Measurements from ENCODE around the gene CCDC192. TPM values are rescaled to one million over a fixed set of nuclear protein-coding genes. Genes with fewer than 3 reads are reported as not detected.

Gene CCDC192
- polyA plus RNA-seq, 6 donors from 2014 or later, result not detected

DNA sequence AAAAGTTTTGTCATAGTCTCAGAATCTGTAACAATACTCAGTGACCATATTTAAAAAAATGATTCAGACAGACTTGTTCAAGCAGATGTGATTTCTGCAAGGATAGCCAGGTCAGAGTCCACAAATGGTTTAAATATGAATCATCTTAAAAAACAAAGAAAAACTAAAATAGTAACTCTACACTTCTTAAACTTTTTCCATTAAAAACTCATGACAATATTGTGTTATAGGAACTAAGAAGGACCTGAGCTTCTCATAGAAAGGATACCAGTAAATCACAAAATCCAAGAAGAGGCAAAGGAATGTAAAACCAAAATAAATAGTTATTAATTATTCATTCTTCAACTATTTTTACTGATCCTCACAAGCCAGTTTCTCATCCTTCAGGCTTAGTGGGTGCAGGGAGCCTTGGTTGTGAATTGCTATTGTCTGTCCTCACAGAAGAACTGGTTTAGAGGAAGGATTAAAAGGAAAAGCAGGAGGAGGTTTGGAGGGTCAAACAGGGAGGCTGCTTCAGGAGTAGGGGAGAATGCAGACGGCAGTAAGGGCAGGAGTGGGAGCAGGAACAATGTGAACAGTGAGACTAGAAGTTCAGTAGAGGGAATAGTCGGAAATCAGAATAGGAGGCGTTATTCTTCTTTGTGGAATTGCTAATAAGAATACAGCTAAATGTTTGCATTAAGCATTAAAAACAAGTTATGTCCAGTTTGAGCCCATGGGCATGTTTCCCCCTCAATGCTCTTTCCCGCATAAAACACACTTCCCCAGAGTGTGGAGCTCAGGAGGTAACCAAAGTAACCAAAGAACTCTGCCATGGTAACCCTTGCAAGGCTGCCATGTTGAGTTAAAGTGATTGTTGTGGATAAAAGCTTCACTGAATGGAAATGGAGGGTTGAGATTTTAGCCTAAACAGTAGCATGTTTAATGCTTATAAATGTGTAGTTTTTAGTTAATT lies 110.7 kb downstream of the CCDC192 start:
- Mint-ChIP-seq H3K4me1 (no peaks in the 10 kb centered on the region), H3K4me3 (peak overlapping the region in 1 of 8 donors; percentile 69), H3K27ac (no peak overlapping the region), H3K9me3 (peaks cover 0 to 1% (median 0%) of the 10 kb centered on the region in 7 donors), H3K36me3 (no peaks in the 10 kb centered on the region), H3K27me3 (peaks cover 10 to 13% (median 13%) of the 10 kb centered on the region in 3 donors)
- ATAC-seq (ENCODE audit: low read depth in 2 of 2) (no peak), DNase-seq (no peak)

DNA sequence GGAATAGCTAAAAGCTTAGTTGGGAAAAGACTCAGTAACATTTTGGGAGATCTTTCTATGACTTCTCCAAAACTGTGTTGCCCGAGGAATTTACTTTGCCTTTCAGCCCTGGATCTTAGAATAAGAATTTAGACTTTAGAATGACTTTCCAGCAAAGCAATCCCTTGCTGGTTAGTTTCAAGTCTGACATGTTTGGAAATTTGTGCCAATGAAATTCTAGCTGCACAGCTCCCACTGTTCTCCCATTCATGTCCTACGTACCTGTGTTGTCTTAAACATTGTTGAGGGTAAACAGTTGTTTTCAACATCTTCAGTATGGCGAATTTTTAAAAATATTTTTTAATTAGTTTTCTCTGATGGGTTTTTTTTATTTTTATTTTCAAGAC lies 111.4 kb downstream of the CCDC192 start:
- peaks cover 10 to 13% (median 13%) of the 10 kb centered on the region in 3 donors for H3K27me3 Mint-ChIP-seq
- no peaks in the 10 kb centered on the region for H3K4me1 Mint-ChIP-seq
- no peak for DNase-seq
- H3K4me3 Mint-ChIP-seq, result no peak overlapping the region
- no peaks in the 10 kb centered on the region for H3K36me3 Mint-ChIP-seq
- ATAC-seq (ENCODE audit: low read depth in 2 of 2), result no peak
- peaks cover 0 to 1% (median 0%) of the 10 kb centered on the region in 7 donors for H3K9me3 Mint-ChIP-seq
- H3K27ac Mint-ChIP-seq, result no peak overlapping the region

DNA sequence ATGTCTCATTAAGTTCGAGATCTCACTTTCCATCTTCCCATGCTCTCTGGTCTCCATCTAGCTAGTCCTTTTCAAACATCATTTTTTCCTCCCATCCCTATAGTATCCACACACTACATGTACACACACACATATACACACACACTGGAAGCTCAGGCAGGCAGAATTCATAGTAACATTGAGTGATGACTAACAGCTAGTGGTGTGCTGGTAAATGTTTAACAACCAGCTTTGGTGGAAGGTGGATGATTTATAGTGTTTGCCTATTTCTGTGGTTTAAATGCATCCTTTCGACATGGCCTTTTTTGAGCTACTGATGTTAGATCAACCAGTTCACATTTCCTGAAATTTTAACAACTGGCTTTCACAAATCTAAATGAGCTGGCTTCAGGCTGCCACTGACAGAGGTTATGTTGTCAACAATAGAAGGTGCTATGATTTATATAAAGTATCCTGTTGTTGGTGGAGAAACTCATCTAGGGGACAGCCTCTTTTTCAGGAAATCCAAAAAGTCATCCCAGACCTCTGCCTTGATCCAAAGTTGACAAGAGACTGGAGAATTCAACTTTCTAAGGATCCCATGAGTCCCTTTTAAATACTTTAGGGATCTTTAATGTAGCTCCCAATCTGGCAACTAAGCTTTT lies 117.8 kb downstream of the CCDC192 start:
- Mint-ChIP-seq H3K27ac (no peak overlapping the region), H3K4me1 (no peaks in the 10 kb centered on the region), H3K9me3 (peaks cover 0 to 1% (median 0%) of the 10 kb centered on the region in 7 donors), H3K4me3 (no peak overlapping the region), H3K27me3 (peaks cover 0 to 5% (median 0%) of the 10 kb centered on the region in 3 donors), H3K36me3 (no peaks in the 10 kb centered on the region)
- DNase-seq (no peak), ATAC-seq (ENCODE audit: low read depth in 2 of 2) (no peak)

DNA sequence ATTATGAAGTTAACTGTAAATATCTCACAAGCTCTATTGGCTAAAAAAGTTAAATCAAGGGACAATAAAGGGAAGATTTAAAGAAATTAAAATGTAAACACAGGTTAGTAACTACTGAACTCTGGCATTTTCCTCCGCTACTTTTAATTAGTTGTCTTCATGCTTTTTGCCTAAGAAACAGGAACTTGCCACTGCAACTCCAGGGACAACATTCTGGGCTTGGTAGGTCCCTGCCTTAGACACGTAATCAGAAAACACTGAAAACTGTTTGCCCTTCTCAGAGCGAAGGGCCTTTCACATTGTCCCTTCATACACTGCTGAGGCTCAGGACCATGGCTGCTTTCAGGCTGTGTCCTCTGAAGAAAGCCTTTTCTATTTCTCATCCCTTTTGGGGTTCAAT lies 118.7 kb downstream of the CCDC192 start:
- Mint-ChIP-seq H3K27me3 (peaks cover 0 to 5% (median 0%) of the 10 kb centered on the region in 3 donors), H3K4me3 (no peak overlapping the region), H3K4me1 (no peaks in the 10 kb centered on the region), H3K27ac (no peak overlapping the region), H3K9me3 (peaks cover 0 to 1% (median 0%) of the 10 kb centered on the region in 7 donors), H3K36me3 (no peaks in the 10 kb centered on the region)
- no peak for DNase-seq
- ATAC-seq (ENCODE audit: low read depth in 2 of 2), result no peak

DNA sequence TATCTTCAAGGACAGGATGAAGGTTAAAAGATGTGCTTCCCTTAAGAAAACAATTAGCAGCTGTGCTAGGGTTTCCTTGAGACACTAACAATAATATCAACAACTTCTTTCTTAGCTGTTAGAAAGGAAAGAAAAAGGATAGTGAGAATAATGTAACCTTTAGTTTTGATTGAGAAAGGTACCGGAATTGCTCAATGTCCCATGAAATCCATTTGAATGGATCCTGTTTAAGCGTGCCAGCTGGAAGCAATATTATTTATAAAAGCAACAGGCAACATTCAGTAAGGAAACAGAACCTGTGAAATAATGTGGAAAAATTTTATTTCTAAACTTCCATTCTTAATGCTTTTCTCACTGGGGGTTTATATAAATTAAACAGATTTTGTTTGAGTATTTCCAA lies 120.9 kb downstream of the CCDC192 start:
- no peak overlapping the region for H3K27ac Mint-ChIP-seq
- H3K36me3 Mint-ChIP-seq, result no peaks in the 10 kb centered on the region
- no peak for DNase-seq
- H3K4me3 Mint-ChIP-seq, result no peak overlapping the region
- no peaks in the 10 kb centered on the region for H3K4me1 Mint-ChIP-seq
- ATAC-seq (ENCODE audit: low read depth in 2 of 2), result no peak
- peaks cover 0 to 5% (median 0%) of the 10 kb centered on the region in 3 donors for H3K27me3 Mint-ChIP-seq
- H3K9me3 Mint-ChIP-seq, result no peaks in the 10 kb centered on the region

DNA sequence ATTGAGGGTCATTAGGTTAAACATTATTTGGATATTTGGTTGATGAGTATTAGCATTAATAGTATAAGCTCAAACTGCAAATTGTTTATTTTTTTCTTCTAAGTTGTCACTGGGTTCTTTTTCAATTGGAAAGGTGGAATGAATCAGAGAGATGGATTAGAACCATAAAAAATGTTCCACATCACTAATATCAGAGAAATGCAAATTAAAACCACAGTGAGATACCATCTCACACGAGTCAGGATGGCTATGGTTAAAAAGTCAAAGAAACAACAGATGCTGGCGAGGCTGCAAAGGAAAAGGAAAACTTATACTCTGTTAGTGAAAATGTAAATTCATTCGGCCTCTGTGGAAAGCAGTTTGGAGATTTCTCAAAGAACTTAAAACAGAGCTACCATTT lies 122.8 kb downstream of the CCDC192 start:
- Mint-ChIP-seq H3K36me3 (no peaks in the 10 kb centered on the region), H3K27ac (no peak overlapping the region), H3K4me1 (no peaks in the 10 kb centered on the region), H3K4me3 (no peak overlapping the region), H3K27me3 (no peaks in the 10 kb centered on the region), H3K9me3 (no peaks in the 10 kb centered on the region)
- ATAC-seq (ENCODE audit: low read depth in 2 of 2), result no peak
- DNase-seq, result no peak

DNA sequence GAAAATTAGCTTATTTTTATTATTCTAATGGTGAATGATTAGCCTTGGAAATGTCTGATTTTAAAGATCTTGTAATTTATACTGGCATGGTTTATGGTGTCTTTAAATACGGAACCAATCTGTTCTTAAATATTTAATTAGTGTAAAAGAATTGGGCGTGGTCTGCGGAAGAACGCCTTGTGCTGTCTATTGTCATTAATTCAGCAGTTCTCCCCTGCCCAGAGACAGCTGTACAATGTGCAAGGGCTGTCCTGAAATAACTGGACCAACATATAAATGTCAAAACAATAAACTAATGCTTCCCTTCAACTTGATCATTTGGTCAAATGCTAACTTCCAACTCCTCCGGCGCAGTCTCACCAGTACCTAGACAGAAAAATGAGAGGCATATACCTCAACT lies 124.3 kb downstream of the CCDC192 start:
- Mint-ChIP-seq H3K27ac (no peak overlapping the region), H3K9me3 (no peaks in the 10 kb centered on the region)
- ATAC-seq (ENCODE audit: low read depth in 2 of 2), result no peak

DNA sequence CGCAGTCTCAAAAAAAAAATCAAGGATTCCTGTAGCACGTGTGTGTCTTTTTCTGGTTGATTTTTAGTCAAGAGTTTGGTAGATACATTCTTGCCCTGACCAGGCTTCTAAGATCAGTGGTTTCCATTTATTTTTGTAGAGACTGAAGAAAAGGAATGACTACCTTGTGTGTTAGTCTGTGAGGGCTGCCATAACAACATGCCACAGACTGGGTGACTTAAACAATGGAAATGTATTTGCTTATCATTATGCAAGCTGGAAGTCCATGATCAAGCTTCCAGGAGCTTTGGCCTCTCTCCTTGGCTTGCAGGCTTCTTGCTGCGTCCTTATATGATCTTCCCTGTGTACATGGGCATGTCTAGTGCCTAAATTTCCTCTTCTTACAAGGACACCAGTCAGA lies 127.0 kb downstream of the CCDC192 start:
- no peaks in the 10 kb centered on the region for H3K9me3 Mint-ChIP-seq
- no peaks in the 10 kb centered on the region for H3K4me1 Mint-ChIP-seq
- H3K36me3 Mint-ChIP-seq, result no peaks in the 10 kb centered on the region
- no peak for ATAC-seq (ENCODE audit: low read depth in 2 of 2)
- no peak overlapping the region for H3K4me3 Mint-ChIP-seq
- no peak overlapping the region for H3K27ac Mint-ChIP-seq
- no peak for DNase-seq
- H3K27me3 Mint-ChIP-seq, result no peaks in the 10 kb centered on the region

More for the DNA sequence above, 124.3 kb downstream of the CCDC192 start:
- Mint-ChIP-seq H3K27me3 (no peaks in the 10 kb centered on the region), H3K4me1 (no peaks in the 10 kb centered on the region), H3K4me3 (no peak overlapping the region), H3K36me3 (no peaks in the 10 kb centered on the region)
- DNase-seq, result no peak

DNA sequence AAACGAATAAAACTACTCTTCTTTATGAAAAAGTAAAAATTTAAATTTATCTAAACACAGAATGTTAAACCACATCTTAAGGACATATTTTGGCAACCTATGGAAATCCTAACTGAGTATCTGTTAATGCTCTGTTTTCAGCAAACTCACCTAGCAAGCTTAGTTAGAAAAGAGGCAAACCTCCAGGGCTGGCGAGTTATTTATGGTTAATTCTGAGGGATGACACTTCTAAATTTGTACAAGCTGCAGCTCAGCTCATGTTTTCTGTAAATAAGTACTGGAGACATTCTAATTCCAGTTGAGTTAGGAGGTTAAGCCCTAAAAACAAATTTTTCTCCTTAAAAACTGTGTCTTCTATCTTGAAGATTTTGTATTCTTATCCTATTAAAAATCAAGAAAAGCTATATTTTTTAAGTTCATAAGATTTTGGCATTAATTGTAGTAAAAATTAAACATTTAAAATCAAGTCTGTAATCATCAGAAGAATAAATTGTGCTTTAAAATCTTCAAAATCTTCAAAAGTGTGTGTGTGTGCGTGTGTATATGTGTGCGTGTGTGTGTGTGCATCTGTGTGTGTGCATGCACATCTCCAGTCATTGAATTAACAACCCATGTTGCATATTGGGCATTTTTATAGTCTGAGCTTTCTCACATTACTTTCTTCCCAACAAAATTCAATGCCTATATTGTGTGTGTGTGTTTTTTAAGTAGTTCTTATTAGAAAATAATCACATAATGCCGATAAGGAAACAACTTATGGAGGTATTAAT lies 127.8 kb downstream of the CCDC192 start:
- Mint-ChIP-seq H3K27me3 (no peaks in the 10 kb centered on the region), H3K4me1 (no peaks in the 10 kb centered on the region), H3K36me3 (peaks cover 0 to 5% of the 10 kb centered on the region in 2 donors), H3K27ac (no peak overlapping the region), H3K9me3 (peaks cover 0 to 8% (median 0%) of the 10 kb centered on the region in 7 donors), H3K4me3 (no peak overlapping the region)
- ATAC-seq (ENCODE audit: low read depth in 2 of 2) (no peak), DNase-seq (no peak)

DNA sequence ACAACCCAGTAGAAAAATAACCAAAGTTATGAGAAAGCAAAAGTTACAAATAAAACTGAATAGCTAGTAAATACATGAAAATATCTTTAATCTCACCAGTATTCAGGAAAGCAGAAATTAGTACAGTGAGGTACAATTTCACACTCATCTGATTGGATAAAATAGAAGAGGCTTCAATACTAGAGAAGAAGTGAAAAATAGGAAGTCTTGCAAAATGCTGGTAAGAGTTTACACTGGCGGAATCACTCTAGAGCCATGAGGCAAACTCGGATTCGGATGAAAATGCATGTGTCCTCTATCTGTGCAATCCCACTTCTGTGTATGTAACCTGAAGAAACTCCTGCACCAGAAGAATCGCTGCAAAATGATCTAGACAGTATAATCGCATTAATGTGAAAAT lies 128.9 kb downstream of the CCDC192 start:
- H3K27ac Mint-ChIP-seq, result no peak overlapping the region
- no peak for ATAC-seq (ENCODE audit: low read depth in 2 of 2)

DNA sequence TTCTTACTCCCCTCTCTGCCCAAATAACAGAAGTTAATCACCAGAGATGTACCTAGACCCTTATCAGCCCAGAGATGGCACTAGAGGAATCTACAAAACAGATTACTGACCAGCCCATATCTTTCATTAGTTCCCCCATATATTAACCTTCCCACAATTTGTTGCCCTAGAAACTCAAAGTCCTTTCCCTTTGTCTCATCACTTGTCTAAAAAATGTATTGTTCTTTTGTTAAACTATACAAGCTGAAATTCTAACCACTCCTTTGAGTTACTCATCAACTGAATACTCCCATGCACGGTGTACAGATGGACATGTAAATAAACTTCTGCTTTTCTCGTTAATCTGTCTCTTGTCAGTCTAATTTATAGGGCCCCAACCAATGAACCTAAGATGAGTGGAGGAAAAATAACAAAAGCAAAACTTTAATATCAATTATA lies 130.9 kb downstream of the CCDC192 start:
- Mint-ChIP-seq H3K4me3 (no peak overlapping the region), H3K27ac (no peak overlapping the region), H3K27me3 (peaks cover 0 to 7% (median 0%) of the 10 kb centered on the region in 3 donors), H3K4me1 (no peaks in the 10 kb centered on the region), H3K36me3 (peaks cover 0 to 5% of the 10 kb centered on the region in 2 donors), H3K9me3 (peaks cover 0 to 12% (median 4%) of the 10 kb centered on the region in 7 donors)
- no peak for ATAC-seq (ENCODE audit: low read depth in 2 of 2)
- DNase-seq, result no peak

More for the DNA sequence above, 128.9 kb downstream of the CCDC192 start:
- peaks cover 0 to 5% of the 10 kb centered on the region in 2 donors for H3K36me3 Mint-ChIP-seq
- no peak overlapping the region for H3K4me3 Mint-ChIP-seq
- no peaks in the 10 kb centered on the region for H3K4me1 Mint-ChIP-seq
- no peak for DNase-seq
- H3K27me3 Mint-ChIP-seq, result peaks cover 0 to 3% (median 0%) of the 10 kb centered on the region in 3 donors
- H3K9me3 Mint-ChIP-seq, result peaks cover 0 to 11% (median 3%) of the 10 kb centered on the region in 7 donors

DNA sequence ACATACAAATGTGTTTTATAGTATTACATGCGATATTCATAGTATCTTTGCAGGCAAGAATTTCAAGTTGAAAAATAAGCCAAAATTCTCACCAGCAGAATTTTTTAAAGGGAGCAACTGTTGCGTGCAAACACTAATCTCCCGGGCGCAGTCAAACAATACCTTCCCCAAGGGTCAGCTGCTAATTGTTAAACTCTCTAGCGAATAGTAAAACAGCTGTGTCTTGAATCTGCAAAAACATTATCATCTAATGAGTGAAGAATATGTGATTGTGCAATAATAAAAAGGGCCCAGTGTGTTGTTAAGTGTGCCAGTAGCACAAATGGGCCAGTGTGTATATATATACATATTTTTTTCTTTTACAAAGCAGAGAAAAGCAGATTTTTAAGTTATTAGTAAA lies 131.4 kb downstream of the CCDC192 start:
- no peaks in the 10 kb centered on the region for H3K4me1 Mint-ChIP-seq
- peaks cover 0 to 7% (median 0%) of the 10 kb centered on the region in 3 donors for H3K27me3 Mint-ChIP-seq
- ATAC-seq (ENCODE audit: low read depth in 2 of 2) (no peak), DNase-seq (no peak)
- H3K9me3 Mint-ChIP-seq, result peaks cover 0 to 12% (median 4%) of the 10 kb centered on the region in 7 donors
- no peak overlapping the region for H3K27ac Mint-ChIP-seq
- H3K36me3 Mint-ChIP-seq, result peaks cover 0 to 5% of the 10 kb centered on the region in 2 donors
- no peak overlapping the region for H3K4me3 Mint-ChIP-seq

DNA sequence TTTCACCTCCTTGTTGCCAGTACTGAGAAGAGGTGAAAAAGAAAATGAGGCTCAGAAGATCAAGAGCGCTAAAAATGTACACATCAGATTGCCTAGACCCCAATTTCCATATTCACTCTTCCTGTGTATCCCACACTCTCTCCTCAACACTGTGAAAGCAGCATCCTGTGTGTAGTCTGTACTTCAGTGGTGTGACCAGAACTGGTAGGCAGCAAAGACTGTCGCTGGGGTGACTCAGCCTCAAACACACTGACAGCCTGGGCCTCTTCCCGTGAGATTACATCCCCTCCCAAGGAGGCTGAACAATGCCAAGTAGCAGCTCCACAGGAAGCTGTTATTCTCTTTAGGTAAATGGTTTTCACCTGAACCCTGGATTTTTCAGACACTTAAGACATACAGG lies 135.5 kb downstream of the CCDC192 start:
- Mint-ChIP-seq H3K4me1 (peaks cover 0 to 5% (median 0%) of the 10 kb centered on the region in 3 donors), H3K9me3 (peaks cover 0 to 12% (median 4%) of the 10 kb centered on the region in 7 donors), H3K27me3 (peaks cover 0 to 7% (median 0%) of the 10 kb centered on the region in 3 donors), H3K27ac (no peak overlapping the region), H3K4me3 (no peak overlapping the region), H3K36me3 (peaks cover 0 to 5% of the 10 kb centered on the region in 2 donors)
- no peak for ATAC-seq (ENCODE audit: low read depth in 2 of 2)
- DNase-seq, result no peak

Data from naive B cell (primary cell).